ENCODE measurements around the gene NEFH.

DNA sequence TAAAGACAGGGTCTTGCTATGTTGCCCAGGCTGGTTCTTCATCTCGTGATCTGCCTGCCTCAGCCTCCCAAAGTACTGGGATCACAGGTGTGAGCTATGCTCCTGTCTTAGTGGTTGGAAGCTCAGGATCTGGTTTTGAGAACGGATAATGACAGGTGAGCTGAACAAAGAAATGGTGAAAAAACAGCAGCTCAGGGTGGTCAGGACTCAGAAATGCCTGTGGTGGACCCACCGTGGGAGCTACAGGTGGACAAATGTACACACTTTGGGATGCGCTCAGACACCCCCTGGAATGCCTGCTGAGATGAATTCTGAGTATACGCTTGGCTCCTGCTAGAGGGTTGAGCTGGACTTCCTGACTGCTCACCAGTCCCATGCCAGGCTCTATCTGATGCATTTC lies 32.1 kb upstream of the NEFH start:
- TF ChIP-seq, protein P1, sequence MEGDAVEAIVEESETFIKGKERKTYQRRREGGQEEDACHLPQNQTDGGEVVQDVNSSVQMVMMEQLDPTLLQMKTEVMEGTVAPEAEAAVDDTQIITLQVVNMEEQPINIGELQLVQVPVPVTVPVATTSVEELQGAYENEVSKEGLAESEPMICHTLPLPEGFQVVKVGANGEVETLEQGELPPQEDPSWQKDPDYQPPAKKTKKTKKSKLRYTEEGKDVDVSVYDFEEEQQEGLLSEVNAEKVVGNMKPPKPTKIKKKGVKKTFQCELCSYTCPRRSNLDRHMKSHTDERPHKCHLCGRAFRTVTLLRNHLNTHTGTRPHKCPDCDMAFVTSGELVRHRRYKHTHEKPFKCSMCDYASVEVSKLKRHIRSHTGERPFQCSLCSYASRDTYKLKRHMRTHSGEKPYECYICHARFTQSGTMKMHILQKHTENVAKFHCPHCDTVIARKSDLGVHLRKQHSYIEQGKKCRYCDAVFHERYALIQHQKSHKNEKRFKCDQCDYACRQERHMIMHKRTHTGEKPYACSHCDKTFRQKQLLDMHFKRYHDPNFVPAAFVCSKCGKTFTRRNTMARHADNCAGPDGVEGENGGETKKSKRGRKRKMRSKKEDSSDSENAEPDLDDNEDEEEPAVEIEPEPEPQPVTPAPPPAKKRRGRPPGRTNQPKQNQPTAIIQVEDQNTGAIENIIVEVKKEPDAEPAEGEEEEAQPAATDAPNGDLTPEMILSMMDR (IDR thresholded peaks at IDR 0.05): no peak
- TF ChIP-seq POLR2A (IDR thresholded peaks at IDR 0.05) (no peak), EP300 (IDR thresholded peaks at IDR 0.05) (no peak)
